GM23248 (cell line): ENCODE data around the gene SHROOM3. TPM values are rescaled to one million over a fixed set of nuclear protein-coding genes. Genes with fewer than 3 reads are reported as not detected.
A peak's percentile ranks its signal among the peaks of the same experiment; 100 is the strongest.

Experiments
- DNase-seq: peaks from one replicate; pipeline ENCODE4 v3.0.0-alpha.2; 2015
- H2AFZ ChIP-seq: fragments of 200-600 bp; sonication (generic); 2 replicates; pipeline ENCODE4 v1.6.1; 2016; ENCODE audit warnings: antibody characterized with exemption
- H3F3A ChIP-seq: fragments of 200-600 bp; sonication (generic); 2 replicates; pipeline ENCODE4 v1.6.1; 2016; ENCODE audit warnings: mild to moderate bottlenecking, antibody characterized with exemption, mixed run types; ENCODE audit not compliant: insufficient read depth
- H3K27ac ChIP-seq: fragments of 200-600 bp; sonication (generic); 2 replicates; pipeline ENCODE4 v1.5.1; 2016; ENCODE audit warnings: mild to moderate bottlenecking
- H3K27me3 ChIP-seq: fragments of 200-600 bp; sonication (generic); replicated peaks from 2 replicates; pipeline ENCODE4 v1.6.1; 2016; ENCODE audit warnings: mild to moderate bottlenecking; ENCODE audit not compliant: insufficient read depth
- H3K36me3 ChIP-seq: fragments of 200-600 bp; sonication (generic); 2 replicates; pipeline ENCODE4 v1.6.1; 2016; ENCODE audit warnings: low read depth, mild to moderate bottlenecking
- H3K4me1 ChIP-seq: fragments of 200-600 bp; sonication (generic); 2 replicates; pipeline ENCODE4 v1.6.1; 2016; ENCODE audit warnings: mild to moderate bottlenecking; ENCODE audit not compliant: insufficient read depth
- H3K4me2 ChIP-seq: fragments of 200-600 bp; sonication (generic); one replicate; pipeline ENCODE4 v1.6.1; 2016; ENCODE audit warnings: mild to moderate bottlenecking; ENCODE audit not compliant: unreplicated experiment
- H3K4me3 ChIP-seq: fragments of 200-600 bp; sonication (generic); 2 replicates; pipeline ENCODE4 v1.5.1; 2016; ENCODE audit warnings: mild to moderate bottlenecking
- H3K79me2 ChIP-seq: fragments of 200-600 bp; sonication (generic); 2 replicates; pipeline ENCODE4 v1.6.1; 2016; ENCODE audit warnings: mild to moderate bottlenecking; ENCODE audit not compliant: insufficient read depth
- H3K9ac ChIP-seq: fragments of 200-600 bp; sonication (generic); 2 replicates; pipeline ENCODE4 v1.6.1; 2016; ENCODE audit warnings: mild to moderate bottlenecking
- H3K9me2 ChIP-seq: fragments of 200-600 bp; sonication (generic); 2 replicates; pipeline ENCODE4 v1.6.1; 2016; ENCODE audit warnings: mixed run types, mild to moderate bottlenecking, moderate library complexity; ENCODE audit not compliant: insufficient read depth
- H3K9me3 ChIP-seq: fragments of 200-600 bp; sonication (generic); one replicate; pipeline ENCODE4 v1.6.1; 2017; ENCODE audit warnings: low read depth
- H4K20me1 ChIP-seq: fragments of 200-600 bp; sonication (generic); 2 replicates; pipeline ENCODE4 v1.6.0; 2016; ENCODE audit not compliant: insufficient read depth
- EZH2 ChIP-seq: fragments of 200-600 bp; sonication (generic); IDR thresholded peaks from 2 replicates; pipeline ENCODE4 v1.6.1; 2018; ENCODE audit warnings: antibody characterized with exemption, mild to moderate bottlenecking; ENCODE audit not compliant: insufficient read depth, poor library complexity, severe bottlenecking
- EZH2phosphoT487 ChIP-seq: fragments of 200-600 bp; sonication (generic); IDR thresholded peaks from 2 replicates; pipeline ENCODE4 v1.6.1; 2018; ENCODE audit warnings: antibody characterized with exemption, moderate library complexity, mild to moderate bottlenecking, low read depth; ENCODE audit not compliant: insufficient read depth
- WGBS, 2 experiments: methylation state at CpG; one replicate each; pipeline ENCODE4 v1.1.6; 2015 to 2017; ENCODE audit warnings: low lambda C conversion rate in 2 of 2, low coverage in 1 of 2; ENCODE audit errors: missing lambda C conversion rate in 2 of 2; 5-methylcytosine and 5-hydroxymethylcytosine counted together
- in situ Hi-C: fragments of 300-500 bp; cut with MboI; formaldehyde crosslinking; loops from 2 replicates; pipeline ENCODE4 v1.15.0; 2020
- polyA plus RNA-seq: library from polyadenylated mRNA; unstranded; fragments of >200 nt; fragmentation: Nextera tagmentation; extraction: Ambion mirVana; gene quantifications from 2 replicates; pipeline ENCODE4 v1.2.1, GENCODE V29; 2016
- total RNA-seq: library from RNA; depleted of rRNA; stranded (reverse); fragments of >200 nt; shearing (Covaris generic); gene quantifications from 2 replicates; pipeline ENCODE4 v1.2.3, GENCODE V29; 2014

Gene SHROOM3
- total and polyA plus RNA-seq, 2 experiments from 2014 or later, result 9.7 to 44.6 TPM

GRCh38 chr4:76590798-76591281, 155.8 kb downstream of the SHROOM3 start:
- Histone ChIP-seq H3K9me2 (no peaks in the 10 kb centered on the region), H3K79me2 (no peaks in the 10 kb centered on the region), H4K20me1 (no peaks in the 10 kb centered on the region), H3K4me1 (peaks cover 32% of the 10 kb centered on the region), H3K9me3 (no peaks in the 10 kb centered on the region), H3K9ac (peak overlapping the region; percentile 84), H3K4me3 (peak overlapping the region; percentile 25), H3K27ac (peak overlapping the region; percentile 97), H3K4me2 (peak overlapping the region; percentile 67), H3F3A (peaks cover 28% of the 10 kb centered on the region), H2AFZ (peak overlapping the region; percentile 36; the same call in 1 of the 2 replicates), H3K27me3 (no peaks in the 10 kb centered on the region), H3K36me3 (no peaks in the 10 kb centered on the region)
- in situ Hi-C loops, result no loop called here
- WGBS, 2 experiments, result 50 to 57% methylated on average over 6 of the region's 6 CpGs
- peak; percentile 68 for DNase-seq
- TF ChIP-seq EZH2phosphoT487 (no peak), EZH2 (no peak)

- Histone ChIP-seq H3K4me1 (peaks cover 32% of the 10 kb centered on the region), H3K36me3 (no peaks in the 10 kb centered on the region), H3K27me3 (no peaks in the 10 kb centered on the region), H3K27ac (peak overlapping the region; percentile 97), H3K4me3 (no peak overlapping the region), H3K4me2 (no peak overlapping the region), H3K79me2 (no peaks in the 10 kb centered on the region), H3K9me3 (no peaks in the 10 kb centered on the region), H2AFZ (no peak overlapping the region), H3F3A (peaks cover 28% of the 10 kb centered on the region), H4K20me1 (no peaks in the 10 kb centered on the region), H3K9ac (no peak overlapping the region), H3K9me2 (no peaks in the 10 kb centered on the region)
- 88 to 89% methylated on average over 3 of the region's 3 CpGs for WGBS, 2 experiments
- in situ Hi-C loops, result no loop called here
- TF ChIP-seq EZH2 (no peak), EZH2phosphoT487 (no peak)
- no peak for DNase-seq
Observed at GRCh38 chr4:76591992-76592391, 157.0 kb downstream of the SHROOM3 start.

- Histone ChIP-seq H3K27ac (no peak overlapping the region), H3K79me2 (no peaks in the 10 kb centered on the region), H2AFZ (no peak overlapping the region), H3K9me2 (no peaks in the 10 kb centered on the region), H3K9me3 (no peaks in the 10 kb centered on the region), H3K4me2 (no peak overlapping the region), H3K4me1 (peaks cover 32% of the 10 kb centered on the region), H3K36me3 (no peaks in the 10 kb centered on the region), H3K27me3 (no peaks in the 10 kb centered on the region), H3K4me3 (no peak overlapping the region), H3K9ac (no peak overlapping the region), H4K20me1 (no peaks in the 10 kb centered on the region), H3F3A (peaks cover 28% of the 10 kb centered on the region)
- DNase-seq, result no peak
- 91% methylated on average over 6 of the region's 6 CpGs for WGBS, 2 experiments
- TF ChIP-seq EZH2phosphoT487 (no peak), EZH2 (no peak)
- in situ Hi-C loops, result no loop called here
Observed at GRCh38 chr4:76592460-76592859, 157.4 kb downstream of the SHROOM3 start.

DNA sequence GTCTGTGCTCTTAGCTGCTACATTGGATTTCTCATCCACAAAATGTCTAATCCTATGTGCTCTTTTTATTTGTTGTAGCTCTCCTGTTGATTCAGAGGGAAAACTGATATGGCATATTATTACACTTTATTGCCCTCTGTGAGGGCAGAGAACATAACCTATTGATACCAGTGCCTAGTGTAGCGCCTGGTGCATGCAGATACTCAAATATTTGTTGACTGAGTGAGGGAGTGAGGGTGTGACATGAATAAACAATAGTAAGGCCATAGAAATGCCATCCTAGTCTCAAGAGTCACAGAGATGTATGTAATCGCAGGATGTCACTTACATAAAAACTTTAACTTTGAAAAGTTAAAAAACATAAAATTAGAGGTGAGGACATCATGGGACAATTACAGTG, 159.1 kb downstream of the SHROOM3 start:
- Histone ChIP-seq H3K36me3 (no peaks in the 10 kb centered on the region), H3F3A (peaks cover 24% of the 10 kb centered on the region), H3K27ac (no peak overlapping the region), H2AFZ (no peak overlapping the region), H3K4me2 (no peak overlapping the region), H3K79me2 (no peaks in the 10 kb centered on the region), H3K9me2 (no peaks in the 10 kb centered on the region), H3K4me1 (peaks cover 27% of the 10 kb centered on the region), H3K4me3 (no peak overlapping the region), H3K27me3 (no peaks in the 10 kb centered on the region), H3K9ac (no peak overlapping the region), H3K9me3 (no peaks in the 10 kb centered on the region), H4K20me1 (no peaks in the 10 kb centered on the region)
- 99 to 100% methylated on average over 2 of the region's 2 CpGs for WGBS, 2 experiments
- in situ Hi-C loops, result no loop called here
- no peak for TF ChIP-seq EZH2
- no peak for TF ChIP-seq EZH2phosphoT487
- no peak for DNase-seq

DNA sequence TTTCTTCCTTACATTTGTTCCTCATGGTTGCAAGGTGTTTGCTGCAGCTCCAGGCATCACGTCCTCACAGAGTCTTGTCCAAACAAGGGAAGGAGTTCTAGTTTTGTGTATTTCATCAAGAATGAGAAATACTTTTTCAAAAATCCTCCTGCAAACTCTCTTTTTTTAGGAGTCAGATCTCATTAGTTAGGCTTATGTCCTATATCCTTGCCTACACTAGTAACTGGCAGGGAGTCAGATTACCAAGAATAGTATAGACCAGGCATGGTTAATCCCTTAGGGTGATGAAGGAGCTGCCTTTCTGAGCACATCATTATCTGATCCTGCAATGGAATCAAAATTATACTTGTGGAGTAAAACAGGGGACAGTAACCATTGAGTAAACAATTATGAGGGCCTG, 160.4 kb downstream of the SHROOM3 start:
- H4K20me1 ChIP-seq, result no peaks in the 10 kb centered on the region
- WGBS, 2 experiments, result 94 to 100% methylated on average over 1 of the region's 1 CpG
- DNase-seq, result no peak
- H3K9me2 ChIP-seq, result no peaks in the 10 kb centered on the region
- H3K79me2 ChIP-seq, result no peaks in the 10 kb centered on the region
- H3F3A ChIP-seq, result peaks cover 14% of the 10 kb centered on the region
- in situ Hi-C loops, result no loop called here
- H3K9me3 ChIP-seq, result no peaks in the 10 kb centered on the region
- no peak overlapping the region for H3K4me2 ChIP-seq
- no peak overlapping the region for H3K4me3 ChIP-seq
- H3K27ac ChIP-seq, result no peak overlapping the region
- no peak overlapping the region for H2AFZ ChIP-seq
- H3K27me3 ChIP-seq, result no peaks in the 10 kb centered on the region
- H3K4me1 ChIP-seq, result peaks cover 17% of the 10 kb centered on the region
- H3K9ac ChIP-seq, result no peak overlapping the region
- no peaks in the 10 kb centered on the region for H3K36me3 ChIP-seq
- TF ChIP-seq EZH2, result no peak
- no peak for TF ChIP-seq EZH2phosphoT487
